MCF 10A (cell line): Measurements from ENCODE around the gene AHNAK. TPM values are rescaled to one million over a fixed set of nuclear protein-coding genes. Genes with fewer than 3 reads are reported as not detected.

Source experiments
- BruUV-seq: library from RNA; stranded (reverse); fragments of 400-500 nt; replicated peaks from 2 replicates; lab custom pipeline; 2021; lab: Mats Ljungman, UMichigan
- CTCF ChIA-PET: fragments of 300-600 bp; sonication (Branson Sonifier 250); formaldehyde crosslinking; extraction: SDS; loops from one replicate; lab custom pipeline; 2021; ENCODE audit warnings: antibody characterized with exemption, inconsistent platforms; lab: Yijun Ruan, JAX
- POLR2A ChIA-PET: fragments of 300-600, 350-650 bp; sonication (Branson Sonifier 250); formaldehyde crosslinking; extraction: SDS; loops from one replicate; lab custom pipeline; 2020; ENCODE audit warnings: antibody characterized with exemption, inconsistent platforms; lab: Yijun Ruan, JAX
- DNase-seq: peaks from one replicate; pipeline ENCODE4 v3.0.0-alpha.2; 2018; ENCODE audit not compliant: unreplicated experiment
- H3K27ac Mint-ChIP-seq: one replicate; pipeline ENCODE4 v1.8.0; 2022; ENCODE audit warnings: mild to moderate bottlenecking, low read depth, mixed read lengths; ENCODE audit not compliant: unreplicated experiment
- H3K27me3 Mint-ChIP-seq: one replicate; pipeline ENCODE4 v1.8.0; 2022; ENCODE audit warnings: mixed read lengths; ENCODE audit not compliant: insufficient read depth, unreplicated experiment
- H3K36me3 Mint-ChIP-seq: one replicate; pipeline ENCODE4 v1.8.0; 2022; ENCODE audit warnings: mild to moderate bottlenecking, moderate library complexity, mixed read lengths; ENCODE audit not compliant: insufficient read depth, unreplicated experiment
- H3K4me1 Mint-ChIP-seq: one replicate; pipeline ENCODE4 v1.8.0; 2022; ENCODE audit warnings: mixed read lengths; ENCODE audit not compliant: insufficient read depth, unreplicated experiment
- H3K4me3 Mint-ChIP-seq: one replicate; pipeline ENCODE4 v1.8.0; 2022; ENCODE audit warnings: mild to moderate bottlenecking, moderate library complexity, mixed read lengths; ENCODE audit not compliant: unreplicated experiment
- H3K9me3 Mint-ChIP-seq: one replicate; pipeline ENCODE4 v1.8.0; 2022; ENCODE audit warnings: mixed read lengths; ENCODE audit not compliant: unreplicated experiment
- CTCF ChIP-seq: fragments of 200-600 bp; IDR thresholded peaks from one replicate; pipeline ENCODE4 v1.8.0; 2022; ENCODE audit warnings: antibody characterized with exemption, mild to moderate bottlenecking; ENCODE audit not compliant: unreplicated experiment
- intact Hi-C: fragments of 100-400 bp; cut with micrococcal nuclease; formaldehyde crosslinking; loops from 2 replicates; pipeline ENCODE4 v1.14.1; 2022
- total RNA-seq: library from RNA; stranded (reverse); gene quantifications from 2 replicates; pipeline ENCODE4 v1.2.3, GENCODE V29; 2022

AHNAK gene
- total RNA-seq, 1 experiment from 2014 or later, result 429 TPM

GRCh38 chr11:62487738-62488551 is 58.7 kb downstream of the AHNAK start:
- Mint-ChIP-seq H3K4me3 (no peak overlapping the region), H3K27me3 (no peaks in the 10 kb centered on the region), H3K27ac (no peak overlapping the region), H3K4me1 (no peaks in the 10 kb centered on the region), H3K36me3 (no peaks in the 10 kb centered on the region), H3K9me3 (no peaks in the 10 kb centered on the region)
- BruUV-seq, result no TSS peak
- no peak for TF ChIP-seq CTCF
- intact Hi-C loops, result no loop called here
- ChIA-PET CTCF (interaction anchor here (0.6 to 1.6 kb wide), 9 partner anchors 8 to 166 kb away, joined by 3 to 6 read pairs (median 4); no protein-coding TSS in a partner anchor), POLR2A (no interaction called here)
- DNase-seq, result no peak

GRCh38 chr11:62487136-62487535 is 59.5 kb downstream of the AHNAK start:
- no TSS peak for BruUV-seq
- CTCF ChIA-PET, result interaction anchor here (0.6 to 1.5 kb wide), 8 partner anchors 9 to 63 kb away, joined by 3 to 6 read pairs (median 4); no protein-coding TSS in a partner anchor
- Mint-ChIP-seq H3K27ac (no peak overlapping the region), H3K9me3 (no peaks in the 10 kb centered on the region), H3K27me3 (no peaks in the 10 kb centered on the region), H3K36me3 (no peaks in the 10 kb centered on the region), H3K4me1 (no peaks in the 10 kb centered on the region), H3K4me3 (no peak overlapping the region)
- TF ChIP-seq CTCF, result no peak
- POLR2A ChIA-PET, result interaction anchor here (0.9 kb wide), 1 partner anchor 10 kb away, joined by 3 read pairs; no protein-coding TSS in a partner anchor
- DNase-seq, result no peak
- intact Hi-C loops, result no loop called here

- no peaks in the 10 kb centered on the region for H3K27me3 Mint-ChIP-seq
- H3K36me3 Mint-ChIP-seq, result no peaks in the 10 kb centered on the region
- H3K9me3 Mint-ChIP-seq, result no peaks in the 10 kb centered on the region
- no peak for TF ChIP-seq CTCF
- H3K27ac Mint-ChIP-seq, result no peak overlapping the region
- no TSS peak for BruUV-seq
- ChIA-PET CTCF (no interaction called here), POLR2A (no interaction called here)
- H3K4me1 Mint-ChIP-seq, result no peaks in the 10 kb centered on the region
- no peak for DNase-seq
- intact Hi-C loops, result no loop called here
- H3K4me3 Mint-ChIP-seq, result no peak overlapping the region
Observed at GRCh38 chr11:62484352-62484751, 62.3 kb downstream of the AHNAK start.

- ChIA-PET CTCF (interaction anchor here (0.6 to 1.1 kb wide), 2 partner anchors 15 to 60 kb away, joined by 3 read pairs; no protein-coding TSS in a partner anchor), POLR2A (interaction anchor here (0.7 kb wide), 1 partner anchor 279 kb away, joined by 3 read pairs; no protein-coding TSS in a partner anchor)
Observed at GRCh38 chr11:62482753-62483152, 63.9 kb downstream of the AHNAK start.

More at GRCh38 chr11:62482753-62483152, 63.9 kb downstream of the AHNAK start:
- H3K9me3 Mint-ChIP-seq, result no peaks in the 10 kb centered on the region
- H3K36me3 Mint-ChIP-seq, result no peaks in the 10 kb centered on the region
- intact Hi-C loops, result no loop called here
- no TSS peak for BruUV-seq
- H3K27ac Mint-ChIP-seq, result no peak overlapping the region
- TF ChIP-seq CTCF, result no peak
- no peak overlapping the region for H3K4me3 Mint-ChIP-seq
- H3K4me1 Mint-ChIP-seq, result no peaks in the 10 kb centered on the region
- no peak for DNase-seq
- no peaks in the 10 kb centered on the region for H3K27me3 Mint-ChIP-seq
